Upper lobe of left lung (tissue), 6 donors: ENCODE results near the gene CCDC78. TPM values are rescaled to one million over a fixed set of nuclear protein-coding genes. Genes with fewer than 3 reads are reported as not detected.
A peak's percentile ranks its signal among the peaks of the same experiment; 100 is the strongest.

Source experiments
- ATAC-seq, 2 donors: fragments of 200-7000 bp; cut with Tn5 transposase; one replicate each; pipeline ENCODE4 v1.9.1; 2022; ENCODE audit warnings: mild to moderate bottlenecking in 2 of 2, moderate library complexity in 2 of 2; ENCODE audit not compliant: low FRiP score in 2 of 2
- DNase-seq, 2 donors: peaks; one replicate each; pipeline ENCODE4 v3.0.0-alpha.2; 2019 to 2020
- H3K27ac ChIP-seq, 4 donors: fragments of 200-600 bp; sonication (generic); one replicate each; pipeline ENCODE4 v1.5.1; 2016 to 2019
- H3K27me3 ChIP-seq, 4 donors: fragments of 200-600 bp; sonication (generic); one replicate each; pipeline ENCODE4 v1.5.1; 2017 to 2019
- H3K36me3 ChIP-seq, 4 donors: fragments of 200-600 bp; sonication (generic); one replicate each; pipeline ENCODE4 v1.5.1; 2016 to 2019
- H3K4me1 ChIP-seq, 4 donors: fragments of 200-600 bp; sonication (generic); one replicate each; pipeline ENCODE4 v1.5.1; 2018 to 2019
- H3K4me3 ChIP-seq, 4 donors: fragments of 200-600 bp; sonication (generic); one replicate each; pipeline ENCODE4 v1.5.1; 2017 to 2019; ENCODE audit warnings: mild to moderate bottlenecking in 2 of 4, moderate library complexity in 1 of 4
- H3K9me3 ChIP-seq, 4 donors: fragments of 200-600 bp; sonication (generic); one replicate each; pipeline ENCODE4 v1.5.1; 2018 to 2019
- EP300 ChIP-seq, 4 donors: sonication (generic); formaldehyde crosslinking; IDR thresholded peaks; one replicate each; pipeline ENCODE4 v1.5.1; 2017; ENCODE audit warnings: antibody characterized with exemption in 4 of 4, control low read depth in 2 of 4
- POLR2A ChIP-seq, 4 donors: fragments of 450-650 bp; IDR thresholded peaks; one replicate each; pipeline ENCODE4 v1.5.1; 2016 to 2017; ENCODE audit warnings: antibody characterized with exemption in 4 of 4, mild to moderate bottlenecking in 2 of 4
- POLR2AphosphoS5 ChIP-seq, 2 donors: sonication (generic); formaldehyde crosslinking; IDR thresholded peaks; one replicate each; pipeline ENCODE4 v1.5.1; 2017; ENCODE audit warnings: antibody characterized with exemption in 2 of 2
- WGBS, 2 donors: methylation state at CpG; one replicate each; pipeline ENCODE4 v1.1.5; 2017 to 2018; 5-methylcytosine and 5-hydroxymethylcytosine counted together
- total RNA-seq, 6 donors: library from RNA; depleted of rRNA in 4 of 6; stranded (reverse); fragments of >200 nt in 4 of 6; gene quantifications; one replicate each; pipeline versions ENCODE4 v1.1.0 to v1.2.1, GENCODE V29; 2016 to 2021
- TF ChIP-seq, protein P1 (sequence below), 6 experiments: fragments of 450-650 bp in 4 of 6; fragments of 200-600 bp in 2 of 6; sonication (generic) in 2 of 6; IDR thresholded peaks; one replicate each; pipeline ENCODE4 v1.5.1; 2016 to 2019; ENCODE audit warnings: antibody characterized with exemption in 6 of 6
- donor health status: DM: no; HTN: no; CAD: no; lungs with moderate emphysema.
- donor health status: DM: no; HTN: yes; CAD: no; lungs with severe emphysema.

The CCDC78 gene
- total RNA-seq, 6 donors from 2014 or later, result 3.5 to 69.1 (median 23.3) TPM

DNA sequence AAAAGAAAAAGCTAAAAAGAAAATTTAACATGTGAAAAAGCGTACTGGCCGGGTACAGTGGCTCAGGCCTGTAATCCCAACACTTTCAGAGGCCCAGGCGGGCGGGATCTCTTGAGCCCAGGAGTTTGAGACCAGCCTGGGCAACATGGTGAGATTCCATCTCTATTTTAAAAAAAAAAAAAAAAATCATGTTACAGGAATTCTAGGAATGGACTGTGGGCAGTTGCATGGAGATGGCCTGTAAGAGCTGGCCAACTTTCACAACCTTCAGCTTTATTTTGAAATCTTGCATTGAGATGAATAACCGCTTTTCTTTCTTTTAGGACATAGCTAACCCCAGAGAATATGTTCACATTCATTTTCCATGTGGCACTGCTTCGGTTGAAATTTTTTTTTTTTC lies 22.8 kb upstream of the CCDC78 start:
- 65 to 87% methylated on average over 6 of the region's 6 CpGs for WGBS, 2 donors

DNA sequence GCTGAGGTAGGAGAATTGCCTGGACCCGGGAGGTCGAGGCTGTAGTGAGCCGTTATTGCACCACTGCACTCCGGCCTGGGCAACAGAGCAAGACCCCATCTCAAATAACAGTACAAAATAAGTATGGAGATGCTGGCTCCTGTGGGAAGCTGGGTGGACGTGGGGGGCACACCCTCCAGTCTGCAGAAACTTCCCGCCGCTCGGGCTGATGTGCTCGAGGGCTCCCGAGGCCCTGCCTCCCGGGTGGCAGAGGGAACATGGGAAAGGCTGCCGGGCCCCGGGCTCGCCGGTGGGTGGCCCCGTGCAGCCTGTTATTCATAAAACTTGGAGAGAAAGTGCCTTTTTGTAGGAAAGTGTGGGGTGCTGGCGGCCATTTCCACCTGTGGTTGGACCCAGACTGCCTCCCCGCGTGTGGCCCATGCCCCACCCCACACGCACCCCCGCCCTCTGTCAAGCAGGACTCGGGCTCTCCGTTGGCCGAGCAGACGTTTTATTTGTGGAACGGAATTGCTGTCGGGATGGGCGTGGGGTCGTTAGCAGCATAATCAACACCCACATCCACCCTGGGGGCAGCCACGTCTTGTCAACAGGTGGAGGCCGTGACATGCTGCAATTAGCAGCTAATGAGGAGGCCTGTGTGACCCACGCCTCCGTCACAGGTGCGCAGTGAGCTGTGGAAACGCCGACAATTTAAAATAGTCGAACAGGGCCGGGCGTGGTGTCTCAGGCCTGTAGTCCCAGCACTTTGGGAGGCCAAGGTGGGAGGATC lies 21.9 kb upstream of the CCDC78 start:
- DNase-seq (peak in 1 of 2 donors; percentile 70), ATAC-seq (no peak)
- no peaks in the 10 kb centered on the region for H3K36me3 ChIP-seq

More for the DNA sequence above, 22.8 kb upstream of the CCDC78 start:
- DNase-seq (no peak), ATAC-seq (no peak)
- Histone ChIP-seq H3K36me3 (no peaks in the 10 kb centered on the region), H3K27me3 (no peaks in the 10 kb centered on the region), H3K9me3 (no peaks in the 10 kb centered on the region), H3K4me3 (no peak overlapping the region), H3K4me1 (no peaks in the 10 kb centered on the region), H3K27ac (no peak overlapping the region)
- TF ChIP-seq, protein P1, sequence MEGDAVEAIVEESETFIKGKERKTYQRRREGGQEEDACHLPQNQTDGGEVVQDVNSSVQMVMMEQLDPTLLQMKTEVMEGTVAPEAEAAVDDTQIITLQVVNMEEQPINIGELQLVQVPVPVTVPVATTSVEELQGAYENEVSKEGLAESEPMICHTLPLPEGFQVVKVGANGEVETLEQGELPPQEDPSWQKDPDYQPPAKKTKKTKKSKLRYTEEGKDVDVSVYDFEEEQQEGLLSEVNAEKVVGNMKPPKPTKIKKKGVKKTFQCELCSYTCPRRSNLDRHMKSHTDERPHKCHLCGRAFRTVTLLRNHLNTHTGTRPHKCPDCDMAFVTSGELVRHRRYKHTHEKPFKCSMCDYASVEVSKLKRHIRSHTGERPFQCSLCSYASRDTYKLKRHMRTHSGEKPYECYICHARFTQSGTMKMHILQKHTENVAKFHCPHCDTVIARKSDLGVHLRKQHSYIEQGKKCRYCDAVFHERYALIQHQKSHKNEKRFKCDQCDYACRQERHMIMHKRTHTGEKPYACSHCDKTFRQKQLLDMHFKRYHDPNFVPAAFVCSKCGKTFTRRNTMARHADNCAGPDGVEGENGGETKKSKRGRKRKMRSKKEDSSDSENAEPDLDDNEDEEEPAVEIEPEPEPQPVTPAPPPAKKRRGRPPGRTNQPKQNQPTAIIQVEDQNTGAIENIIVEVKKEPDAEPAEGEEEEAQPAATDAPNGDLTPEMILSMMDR (IDR thresholded peaks at IDR 0.05), result no peak
- TF ChIP-seq EP300 (IDR thresholded peaks at IDR 0.05), result no peak
- no peak for TF ChIP-seq POLR2AphosphoS5 (IDR thresholded peaks at IDR 0.05)
- no peak for TF ChIP-seq POLR2A (IDR thresholded peaks at IDR 0.05)

DNA sequence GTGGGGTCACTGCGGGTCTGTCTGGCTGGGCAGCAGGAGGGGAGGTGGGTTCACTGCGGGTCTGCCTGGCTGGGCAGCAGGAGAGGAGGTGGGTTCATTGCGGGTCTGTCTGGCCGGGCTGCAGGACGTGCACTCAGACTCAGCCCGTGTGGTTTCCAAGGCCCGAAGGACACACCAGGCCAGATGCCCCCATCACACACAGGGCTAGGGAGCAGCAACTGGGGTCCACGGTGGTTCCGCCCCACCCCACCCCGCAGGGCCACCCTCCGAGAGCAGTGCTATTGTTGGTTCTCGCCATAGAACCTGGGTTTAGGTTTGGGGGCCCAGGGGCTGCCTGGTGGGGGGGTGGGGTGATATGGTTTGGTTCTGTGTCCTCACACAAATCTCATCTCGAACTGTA lies 20.4 kb upstream of the CCDC78 start:
- TF ChIP-seq, protein P1 (IDR thresholded peaks at IDR 0.05), result no peak
- no peak for TF ChIP-seq POLR2A (IDR thresholded peaks at IDR 0.05)
- ATAC-seq (no peak), DNase-seq (no peak)
- no peak overlapping the region for H3K27ac ChIP-seq
- no peak overlapping the region for H3K4me3 ChIP-seq
- no peaks in the 10 kb centered on the region for H3K36me3 ChIP-seq
- no peaks in the 10 kb centered on the region for H3K27me3 ChIP-seq
- no peaks in the 10 kb centered on the region for H3K4me1 ChIP-seq
- 86 to 87% methylated on average over 1 to 12 of the region's 13 CpGs for WGBS, 2 donors
- H3K9me3 ChIP-seq, result no peaks in the 10 kb centered on the region

More for the DNA sequence above, 21.9 kb upstream of the CCDC78 start:
- Histone ChIP-seq H3K27me3 (no peaks in the 10 kb centered on the region), H3K27ac (no peak overlapping the region), H3K9me3 (no peaks in the 10 kb centered on the region), H3K4me1 (no peaks in the 10 kb centered on the region), H3K4me3 (no peak overlapping the region)
- WGBS, 2 donors, result 78 to 87% methylated on average over 18 to 37 of the region's 39 CpGs
- no peak for TF ChIP-seq EP300 (IDR thresholded peaks at IDR 0.05)
- TF ChIP-seq, protein P1 (IDR thresholded peaks at IDR 0.05), result no peak
- no peak for TF ChIP-seq POLR2A (IDR thresholded peaks at IDR 0.05)
- TF ChIP-seq POLR2AphosphoS5 (IDR thresholded peaks at IDR 0.05), result no peak

DNA sequence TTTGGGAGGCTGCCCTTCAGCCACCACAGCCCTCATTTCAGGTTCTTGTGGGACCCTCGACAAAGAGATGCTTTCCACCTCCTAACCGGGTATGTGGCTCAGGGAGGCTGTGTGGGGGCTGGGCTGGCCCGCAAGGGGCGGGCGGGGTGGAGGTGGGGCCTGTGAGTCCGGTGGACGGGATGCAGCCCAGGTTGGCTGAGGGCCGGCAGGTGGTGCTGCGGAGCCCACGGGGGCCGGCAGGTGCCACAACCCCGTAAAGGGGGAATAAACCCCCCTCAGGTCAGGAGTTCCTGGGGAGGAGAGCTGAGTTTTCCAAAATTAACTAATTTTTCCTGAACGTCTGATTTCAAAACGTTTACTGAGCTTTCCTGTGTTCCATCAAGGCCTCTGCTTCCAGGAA lies 19.5 kb upstream of the CCDC78 start:
- Histone ChIP-seq H3K9me3 (no peaks in the 10 kb centered on the region), H3K36me3 (no peaks in the 10 kb centered on the region), H3K27ac (no peak overlapping the region), H3K4me1 (peaks cover 3 to 6% (median 4%) of the 10 kb centered on the region in 4 donors), H3K27me3 (no peaks in the 10 kb centered on the region), H3K4me3 (no peak overlapping the region)
- WGBS, 2 donors, result 0 to 3% methylated on average over 2 to 11 of the region's 14 CpGs
- ATAC-seq (no peak), DNase-seq (peak; percentile 45 to 85)
- no peak for TF ChIP-seq EP300 (IDR thresholded peaks at IDR 0.05)
- TF ChIP-seq, protein P1 (IDR thresholded peaks at IDR 0.05), result peak in 3 of 6 experiments; percentile 20 to 35 (median 23)
- TF ChIP-seq POLR2AphosphoS5 (IDR thresholded peaks at IDR 0.05), result no peak
- TF ChIP-seq POLR2A (IDR thresholded peaks at IDR 0.05), result no peak
